ENCODE data around the gene BTG3. TPM values are rescaled to one million over a fixed set of nuclear protein-coding genes. Genes with fewer than 3 reads are reported as not detected.

The BTG3 gene, protein sequence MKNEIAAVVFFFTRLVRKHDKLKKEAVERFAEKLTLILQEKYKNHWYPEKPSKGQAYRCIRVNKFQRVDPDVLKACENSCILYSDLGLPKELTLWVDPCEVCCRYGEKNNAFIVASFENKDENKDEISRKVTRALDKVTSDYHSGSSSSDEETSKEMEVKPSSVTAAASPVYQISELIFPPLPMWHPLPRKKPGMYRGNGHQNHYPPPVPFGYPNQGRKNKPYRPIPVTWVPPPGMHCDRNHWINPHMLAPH
- total RNA-seq (50.7 TPM), polyA plus RNA-seq (27.4 TPM)

DNA sequence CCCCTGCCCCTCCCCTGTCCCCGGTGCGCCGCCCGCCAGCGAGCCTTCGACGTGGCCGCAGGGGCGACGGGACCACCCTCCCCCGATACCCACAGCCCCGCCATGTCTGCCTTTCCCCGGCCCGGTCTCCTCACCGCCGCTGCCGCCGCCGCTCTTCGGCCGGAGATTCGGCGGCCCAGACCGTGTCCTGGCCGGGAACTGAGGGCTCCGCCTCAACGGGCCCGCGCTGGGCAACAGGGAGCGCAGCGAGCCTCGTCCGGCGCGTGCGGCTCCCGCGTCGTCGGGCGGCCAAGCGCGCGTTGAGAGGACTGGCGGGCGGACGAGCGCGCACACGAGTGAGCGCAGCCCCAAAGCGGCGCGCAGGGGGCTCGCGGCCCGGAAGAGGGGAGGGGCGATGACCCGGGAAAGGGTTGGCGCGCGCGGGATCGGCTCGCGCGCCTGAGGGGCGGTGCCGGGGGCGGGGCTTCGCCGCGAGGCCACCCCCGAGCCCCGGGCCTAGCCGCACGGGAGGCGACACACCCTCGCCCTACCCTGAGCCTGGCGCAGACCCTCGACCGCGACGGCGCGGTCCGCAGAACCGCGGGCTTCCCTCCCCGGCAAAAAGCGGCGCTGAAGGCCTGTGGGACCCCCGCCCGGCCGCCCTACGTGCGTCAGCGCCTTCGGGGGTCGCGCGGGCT is at the start of gene BTG3:
BTG3 (minus strand) TSS at position 337 of the 677 bp plus-strand sequence. CDS start 3,757 bp downstream, outside the sequence.
- Histone ChIP-seq H3K4me3 (ENCODE audit: low read depth, low read length) (peak within 1 kb of the TSS; percentile 94), H3K4me1 (ENCODE audit: insufficient read depth) (no peaks in the 10 kb centered on the region), H3K27ac (ENCODE audit: low read depth) (peak within 1 kb of the TSS; percentile 94), H3K36me3 (ENCODE audit: insufficient read depth) (no peaks in the 10 kb centered on the region)
- DNase-seq (ENCODE audit: extremely low spot score): peak; percentile 50
- WGBS: 1% methylated on average over 102 of the region's 102 CpGs

- no peak for DNase-seq (ENCODE audit: extremely low spot score)
- Histone ChIP-seq H3K4me1 (ENCODE audit: insufficient read depth) (no peaks in the 10 kb centered on the region), H3K4me3 (ENCODE audit: low read depth, low read length) (no peak overlapping the region), H3K36me3 (ENCODE audit: insufficient read depth) (no peaks in the 10 kb centered on the region), H3K27ac (ENCODE audit: low read depth) (no peak overlapping the region)
- WGBS: 68% methylated on average over 6 of the region's 6 CpGs
These were observed 48.2 kb upstream of the BTG3 start for GRCh38 chr21:17660862-17661261.

DNA sequence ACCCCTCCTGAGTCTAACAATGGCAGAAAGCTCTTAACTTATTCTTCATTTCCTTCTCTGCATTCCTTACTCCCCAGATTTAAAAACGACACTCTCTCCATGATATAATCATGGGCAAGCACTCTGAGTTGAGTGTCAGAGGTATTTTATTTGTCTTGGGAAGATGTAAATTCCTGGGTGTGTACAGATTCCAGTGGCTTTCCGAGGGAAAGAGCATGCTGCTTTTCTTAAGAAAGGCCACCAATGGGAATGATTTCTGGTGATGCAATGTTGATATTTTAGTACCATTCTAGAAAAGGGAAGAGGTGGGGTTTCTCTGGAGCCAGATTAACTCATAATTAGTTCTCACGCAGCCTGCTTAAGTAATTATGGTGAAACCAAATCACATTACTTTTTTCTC is 47.8 kb upstream of the BTG3 start:
- Histone ChIP-seq H3K4me1 (ENCODE audit: insufficient read depth) (no peaks in the 10 kb centered on the region), H3K27ac (ENCODE audit: low read depth) (no peak overlapping the region)
- 26% methylated on average over 3 of the region's 3 CpGs for WGBS

DNA sequence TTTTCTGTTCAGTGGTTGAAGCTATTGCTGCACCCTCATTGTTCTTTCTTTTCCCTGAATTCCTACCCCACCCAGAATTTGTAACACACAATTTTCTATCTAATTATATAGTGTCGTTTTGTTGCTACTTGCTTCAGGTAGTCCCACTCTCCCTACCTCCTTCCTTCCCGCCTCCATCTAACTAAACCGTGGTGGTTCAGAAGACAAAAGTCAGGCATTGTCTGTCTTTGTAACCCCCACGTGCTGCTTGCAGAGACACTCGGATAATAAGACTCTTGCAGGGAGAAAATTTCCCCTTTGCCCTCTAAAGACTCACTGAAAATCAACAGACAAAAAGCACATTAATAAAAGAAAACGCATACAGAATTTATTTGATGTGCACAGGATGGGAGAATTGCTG is 46.2 kb upstream of the BTG3 start:
- Histone ChIP-seq H3K36me3 (ENCODE audit: insufficient read depth) (no peaks in the 10 kb centered on the region), H3K27ac (ENCODE audit: low read depth) (no peak overlapping the region), H3K4me1 (ENCODE audit: insufficient read depth) (no peaks in the 10 kb centered on the region), H3K4me3 (ENCODE audit: low read depth, low read length) (no peak overlapping the region)
- no peak for DNase-seq (ENCODE audit: extremely low spot score)
- 80% methylated on average over 6 of the region's 6 CpGs for WGBS

More for the DNA sequence above, 47.8 kb upstream of the BTG3 start:
- DNase-seq (ENCODE audit: extremely low spot score): peak; percentile 15
- Histone ChIP-seq H3K4me3 (ENCODE audit: low read depth, low read length) (no peak overlapping the region), H3K36me3 (ENCODE audit: insufficient read depth) (no peaks in the 10 kb centered on the region)

DNA sequence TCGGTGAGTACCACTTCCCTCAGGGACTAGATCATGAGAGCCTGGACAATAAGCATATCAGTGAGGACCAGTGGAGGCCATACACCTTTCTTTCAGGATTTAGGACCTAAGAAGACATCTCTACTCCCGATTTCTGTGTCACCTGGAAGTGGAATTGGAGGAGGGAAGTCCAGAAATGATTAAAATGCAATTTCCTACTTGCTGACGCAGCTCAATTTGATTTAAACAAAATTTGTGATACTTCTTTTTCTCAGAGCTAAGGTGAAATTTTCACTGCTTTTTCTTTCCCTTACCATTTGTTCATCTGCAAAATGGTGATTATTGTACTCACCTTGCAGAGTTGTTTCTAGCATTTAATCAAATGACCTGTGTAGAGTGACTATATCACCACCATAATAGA is 38.8 kb upstream of the BTG3 start:
- Histone ChIP-seq H3K4me1 (ENCODE audit: insufficient read depth) (no peaks in the 10 kb centered on the region), H3K27ac (ENCODE audit: low read depth) (no peak overlapping the region), H3K4me3 (ENCODE audit: low read depth, low read length) (no peak overlapping the region), H3K36me3 (ENCODE audit: insufficient read depth) (no peaks in the 10 kb centered on the region)
- DNase-seq (ENCODE audit: extremely low spot score): no peak
- 82% methylated on average over 3 of the region's 3 CpGs for WGBS

- H3K4me1 ChIP-seq (ENCODE audit: insufficient read depth): no peaks in the 10 kb centered on the region
- H3K4me3 ChIP-seq (ENCODE audit: low read depth, low read length): no peak overlapping the region
- H3K27ac ChIP-seq (ENCODE audit: low read depth): no peak overlapping the region
- no peaks in the 10 kb centered on the region for H3K36me3 ChIP-seq (ENCODE audit: insufficient read depth)
- no peak for DNase-seq (ENCODE audit: extremely low spot score)
- 31% methylated on average over 1 of the region's 1 CpG for WGBS
These were observed 37.6 kb upstream of the BTG3 start for GRCh38 chr21:17650292-17650691.

GRCh38 chr21:17646790-17647189 is 34.1 kb upstream of the BTG3 start:
- Histone ChIP-seq H3K4me3 (ENCODE audit: low read depth, low read length) (no peak overlapping the region), H3K4me1 (ENCODE audit: insufficient read depth) (no peaks in the 10 kb centered on the region), H3K27ac (ENCODE audit: low read depth) (no peak overlapping the region), H3K36me3 (ENCODE audit: insufficient read depth) (no peaks in the 10 kb centered on the region)
- WGBS: 85% methylated on average over 4 of the region's 4 CpGs
- no peak for DNase-seq (ENCODE audit: extremely low spot score)

DNA sequence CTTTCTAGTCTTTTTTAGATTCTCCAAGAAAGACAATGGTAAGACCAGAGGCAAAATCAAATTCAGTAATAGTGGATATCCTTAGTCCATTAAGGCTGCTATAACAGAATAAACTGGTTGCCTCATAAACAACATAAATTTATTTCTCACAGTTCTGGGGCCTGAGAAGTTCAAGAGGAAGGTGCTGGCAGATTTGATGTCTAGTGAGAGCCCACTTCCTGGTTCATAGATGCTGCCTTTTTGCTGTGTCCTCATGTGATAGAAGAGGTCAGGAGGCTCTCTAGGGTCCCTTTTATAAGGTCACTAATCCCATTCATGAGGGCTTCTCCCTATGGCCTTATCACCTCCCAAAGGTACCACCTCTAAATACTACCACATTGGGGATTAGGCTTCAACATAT is 31.5 kb upstream of the BTG3 start:
- DNase-seq (ENCODE audit: extremely low spot score): no peak
- H3K27ac ChIP-seq (ENCODE audit: low read depth): no peak overlapping the region
- no peaks in the 10 kb centered on the region for H3K4me1 ChIP-seq (ENCODE audit: insufficient read depth)
- no peaks in the 10 kb centered on the region for H3K36me3 ChIP-seq (ENCODE audit: insufficient read depth)
- no peak overlapping the region for H3K4me3 ChIP-seq (ENCODE audit: low read depth, low read length)

GRCh38 chr21:17640821-17641220 is 28.1 kb upstream of the BTG3 start:
- H3K27ac ChIP-seq (ENCODE audit: low read depth): no peak overlapping the region
- no peaks in the 10 kb centered on the region for H3K36me3 ChIP-seq (ENCODE audit: insufficient read depth)
- WGBS: 79% methylated on average over 2 of the region's 2 CpGs
- no peaks in the 10 kb centered on the region for H3K4me1 ChIP-seq (ENCODE audit: insufficient read depth)
- H3K4me3 ChIP-seq (ENCODE audit: low read depth, low read length): no peak overlapping the region
- no peak for DNase-seq (ENCODE audit: extremely low spot score)

GRCh38 chr21:17636711-17637110 is 24.0 kb upstream of the BTG3 start:
- Histone ChIP-seq H3K27ac (ENCODE audit: low read depth) (no peak overlapping the region), H3K36me3 (ENCODE audit: insufficient read depth) (no peaks in the 10 kb centered on the region), H3K4me3 (ENCODE audit: low read depth, low read length) (no peak overlapping the region), H3K4me1 (ENCODE audit: insufficient read depth) (no peaks in the 10 kb centered on the region)
- DNase-seq (ENCODE audit: extremely low spot score): no peak
- WGBS: 83% methylated on average over 4 of the region's 4 CpGs

GRCh38 chr21:17631195-17631594 is 18.5 kb upstream of the BTG3 start:
- 30% methylated on average over 4 of the region's 4 CpGs for WGBS
- H3K4me1 ChIP-seq (ENCODE audit: insufficient read depth): no peaks in the 10 kb centered on the region
- no peaks in the 10 kb centered on the region for H3K36me3 ChIP-seq (ENCODE audit: insufficient read depth)
- no peak for DNase-seq (ENCODE audit: extremely low spot score)
- no peak overlapping the region for H3K27ac ChIP-seq (ENCODE audit: low read depth)
- H3K4me3 ChIP-seq (ENCODE audit: low read depth, low read length): no peak overlapping the region

DNA sequence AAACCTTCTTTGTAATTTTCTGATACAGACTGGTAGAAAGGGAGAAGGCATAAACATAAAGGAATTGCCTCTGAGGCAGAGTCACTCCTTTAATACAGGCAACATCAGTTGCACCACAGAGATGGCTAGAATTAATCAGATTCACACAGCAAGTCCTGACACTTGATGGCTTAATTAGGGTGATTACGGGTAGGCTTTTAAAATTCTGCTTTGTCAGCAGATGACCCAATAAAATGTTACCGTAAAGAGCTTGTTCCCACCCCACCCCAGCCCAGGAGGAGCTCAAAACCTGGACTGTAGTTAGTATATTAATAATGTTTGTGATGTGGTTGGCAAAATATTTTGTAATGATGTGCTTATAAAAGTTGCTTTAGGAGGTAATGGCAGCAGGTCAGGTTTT is 9.3 kb upstream of the BTG3 start:
- no peak for DNase-seq (ENCODE audit: extremely low spot score)
- no peaks in the 10 kb centered on the region for H3K4me1 ChIP-seq (ENCODE audit: insufficient read depth)
- no peak overlapping the region for H3K4me3 ChIP-seq (ENCODE audit: low read depth, low read length)
- WGBS: 36% methylated on average over 2 of the region's 2 CpGs
- no peaks in the 10 kb centered on the region for H3K36me3 ChIP-seq (ENCODE audit: insufficient read depth)
- H3K27ac ChIP-seq (ENCODE audit: low read depth): no peak overlapping the region

- no peak for DNase-seq (ENCODE audit: extremely low spot score)
- H3K27ac ChIP-seq (ENCODE audit: low read depth): no peak overlapping the region
These were observed 4.1 kb upstream of the BTG3 start for GRCh38 chr21:17616831-17617230.

GRCh38 chr21:17613242-17613676 is 558 bp upstream of the BTG3 start:
- peak overlapping the region; percentile 94 for H3K4me3 ChIP-seq (ENCODE audit: low read depth, low read length)
- DNase-seq (ENCODE audit: extremely low spot score): peak; percentile 29
- no peaks in the 10 kb centered on the region for H3K36me3 ChIP-seq (ENCODE audit: insufficient read depth)
- peak overlapping the region; percentile 77 for H3K27ac ChIP-seq (ENCODE audit: low read depth)
- H3K4me1 ChIP-seq (ENCODE audit: insufficient read depth): no peaks in the 10 kb centered on the region
- 12% methylated on average over 16 of the region's 16 CpGs for WGBS

More at GRCh38 chr21:17616831-17617230, 4.1 kb upstream of the BTG3 start:
- Histone ChIP-seq H3K4me1 (ENCODE audit: insufficient read depth) (no peaks in the 10 kb centered on the region), H3K4me3 (ENCODE audit: low read depth, low read length) (no peak overlapping the region), H3K36me3 (ENCODE audit: insufficient read depth) (no peaks in the 10 kb centered on the region)
- 76% methylated on average over 1 of the region's 1 CpG for WGBS

Measured in urinary bladder (tissue), 4 donors.